ENCODE data around the gene SLC45A2. TPM values are rescaled to one million over a fixed set of nuclear protein-coding genes. Genes with fewer than 3 reads are reported as not detected.

The SLC45A2 gene
- total RNA-seq, 2 experiments from 2014 or later, result not detected

- Histone ChIP-seq H4K20me1 (ENCODE audit: insufficient read depth, low read length) (no peaks in the 10 kb centered on the region), H3K79me2 (ENCODE audit: insufficient read depth, low read depth, low read length) (no peaks in the 10 kb centered on the region), H3K4me3 (ENCODE audit: low read depth, low read length, poor library complexity, severe bottlenecking) (no peak overlapping the region), H3K4me1 (ENCODE audit: insufficient read depth, low read length, poor library complexity, severe bottlenecking) (no peaks in the 10 kb centered on the region), H3K27ac (ENCODE audit: low read depth, low read length, poor library complexity, severe bottlenecking) (no peak overlapping the region), H2AFZ (ENCODE audit: low read length) (no peak overlapping the region), H3K4me2 (ENCODE audit: low read length) (no peak overlapping the region), H3K36me3 (ENCODE audit: insufficient read depth, low read length) (no peaks in the 10 kb centered on the region; the same call in 1 of the 2 replicates), H3K9me2 (ENCODE audit: insufficient read depth, low read length) (no peaks in the 10 kb centered on the region), H3K9me3 (ENCODE audit: low read length) (no peaks in the 10 kb centered on the region)
- CTCF ChIA-PET (ENCODE audit: unreplicated experiment), result no interaction called here
- intact Hi-C loops (cut with micrococcal nuclease; ENCODE audit: unreplicated experiment), result no loop called here
- POLR2A ChIA-PET, result interaction anchor here (1.2 kb wide), 1 partner anchor 8 kb away, joined by 3 read pairs; the partner anchor contains the start of gene AMACR
- DNase-seq (ENCODE audit: low spot score), result no peak
- TF ChIP-seq EZH2phosphoT487 (IDR thresholded peaks at IDR 0.05; ENCODE audit: borderline replicate concordance, low read depth, low read length) (no peak), CTCF (conservative IDR thresholded peaks at IDR 0.05; ENCODE audit: low read length) (no peak)
- no TSS peak for BruUV-seq (replicated peaks)
These were observed 32.3 kb upstream of the SLC45A2 start for GRCh38 chr5:34016750-34017149.

- BruUV-seq (replicated peaks), result no TSS peak
- no peak overlapping the region for H3K4me3 ChIP-seq (ENCODE audit: low read depth, low read length, poor library complexity, severe bottlenecking)
- no peak overlapping the region for H3K27ac ChIP-seq (ENCODE audit: low read depth, low read length, poor library complexity, severe bottlenecking)
- no peaks in the 10 kb centered on the region for H4K20me1 ChIP-seq (ENCODE audit: insufficient read depth, low read length)
- no peaks in the 10 kb centered on the region for H3K79me2 ChIP-seq (ENCODE audit: insufficient read depth, low read depth, low read length)
- ChIA-PET CTCF (ENCODE audit: unreplicated experiment) (no interaction called here), POLR2A (no interaction called here)
- intact Hi-C loops (cut with micrococcal nuclease; ENCODE audit: unreplicated experiment), result no loop called here
- DNase-seq (ENCODE audit: low spot score), result no peak
- TF ChIP-seq EZH2phosphoT487 (IDR thresholded peaks at IDR 0.05; ENCODE audit: borderline replicate concordance, low read depth, low read length) (no peak), CTCF (conservative IDR thresholded peaks at IDR 0.05; ENCODE audit: low read length) (no peak)
- H3K36me3 ChIP-seq (ENCODE audit: insufficient read depth, low read length), result no peaks in the 10 kb centered on the region; the same call in 1 of the 2 replicates
- H2AFZ ChIP-seq (ENCODE audit: low read length), result no peak overlapping the region
- no peaks in the 10 kb centered on the region for H3K4me1 ChIP-seq (ENCODE audit: insufficient read depth, low read length, poor library complexity, severe bottlenecking)
- no peaks in the 10 kb centered on the region for H3K9me2 ChIP-seq (ENCODE audit: insufficient read depth, low read length)
- no peak overlapping the region for H3K4me2 ChIP-seq (ENCODE audit: low read length)
- H3K9me3 ChIP-seq (ENCODE audit: low read length), result no peaks in the 10 kb centered on the region
These were observed 31.7 kb upstream of the SLC45A2 start for GRCh38 chr5:34016222-34016621.

DNA sequence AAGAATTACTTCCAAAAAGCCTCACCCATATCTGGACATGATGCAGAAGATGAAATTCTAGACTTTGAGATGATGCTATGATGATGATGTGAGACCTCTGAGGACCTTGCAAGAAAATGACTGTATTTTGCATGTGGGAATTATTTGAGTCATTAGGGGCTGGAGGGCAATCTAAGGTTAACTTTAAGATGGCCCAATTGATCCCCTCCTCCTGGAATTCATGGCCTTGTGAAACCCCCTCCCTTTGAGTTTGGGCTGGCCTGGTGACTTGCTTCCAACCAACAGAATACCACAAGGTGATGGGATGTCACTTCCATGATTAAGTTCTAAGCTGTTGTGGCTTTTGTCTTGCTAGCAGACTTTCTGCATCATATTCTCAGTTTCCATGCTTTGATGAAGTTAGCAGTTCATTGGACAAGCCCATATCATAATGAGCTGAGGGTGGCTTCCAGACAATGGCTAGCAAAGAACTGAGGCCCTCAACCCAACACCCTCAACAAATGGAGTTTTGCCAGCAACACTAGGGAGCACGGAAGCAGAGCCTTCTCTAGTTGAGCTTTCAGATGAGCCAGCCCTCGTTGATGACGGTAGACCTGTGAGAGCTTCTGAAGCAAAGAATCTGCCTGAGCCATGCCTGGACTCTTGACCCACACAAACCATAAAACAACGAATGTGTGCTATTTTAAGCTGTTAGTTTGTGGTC lies 30.8 kb upstream of the SLC45A2 start:
- Histone ChIP-seq H3K4me2 (ENCODE audit: low read length) (no peak overlapping the region), H3K9me2 (ENCODE audit: insufficient read depth, low read length) (no peaks in the 10 kb centered on the region), H2AFZ (ENCODE audit: low read length) (no peak overlapping the region), H3K4me1 (ENCODE audit: insufficient read depth, low read length, poor library complexity, severe bottlenecking) (no peaks in the 10 kb centered on the region), H3K27ac (ENCODE audit: low read depth, low read length, poor library complexity, severe bottlenecking) (no peak overlapping the region), H3K36me3 (ENCODE audit: insufficient read depth, low read length) (no peaks in the 10 kb centered on the region; the same call in 1 of the 2 replicates), H3K79me2 (ENCODE audit: insufficient read depth, low read depth, low read length) (no peaks in the 10 kb centered on the region), H4K20me1 (ENCODE audit: insufficient read depth, low read length) (no peaks in the 10 kb centered on the region), H3K9me3 (ENCODE audit: low read length) (no peaks in the 10 kb centered on the region), H3K4me3 (ENCODE audit: low read depth, low read length, poor library complexity, severe bottlenecking) (no peak overlapping the region)
- CTCF ChIA-PET (ENCODE audit: unreplicated experiment), result no interaction called here
- POLR2A ChIA-PET, result no interaction called here
- TF ChIP-seq EZH2phosphoT487 (IDR thresholded peaks at IDR 0.05; ENCODE audit: borderline replicate concordance, low read depth, low read length) (no peak), CTCF (conservative IDR thresholded peaks at IDR 0.05; ENCODE audit: low read length) (no peak)
- no peak for DNase-seq (ENCODE audit: low spot score)
- intact Hi-C loops (cut with micrococcal nuclease; ENCODE audit: unreplicated experiment), result no loop called here
- no TSS peak for BruUV-seq (replicated peaks)
